Measurements from ENCODE around the gene CHL1. TPM values are rescaled to one million over a fixed set of nuclear protein-coding genes. Genes with fewer than 3 reads are reported as not detected.
A peak's percentile ranks its signal among the peaks of the same experiment; 100 is the strongest.

CHL1 gene
- total RNA-seq, 4 donors from 2014 or later, result 1.6 to 61.1 (median 5.3) TPM

DNA sequence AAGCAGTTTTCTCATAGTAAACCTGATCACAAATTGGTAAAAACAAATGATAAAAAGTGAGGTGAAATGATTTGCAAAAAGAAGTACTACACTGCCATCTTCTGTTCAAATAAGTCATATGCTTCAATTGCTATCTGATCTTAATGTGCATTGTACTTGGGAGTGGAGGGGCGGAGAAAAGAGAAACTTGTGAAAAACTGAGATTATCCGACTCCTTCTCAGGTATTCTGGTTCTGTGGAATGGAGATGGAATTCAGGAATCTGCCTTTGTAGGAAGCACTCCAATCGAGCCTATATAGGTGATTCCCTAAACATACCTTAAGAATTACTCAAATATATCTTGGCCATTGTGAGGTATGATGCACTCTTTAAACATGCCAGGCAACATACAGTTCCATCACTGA lies 180.6 kb downstream of the CHL1 start:
- Histone ChIP-seq H3K27ac (no peak overlapping the region), H3K27me3 (no peaks in the 10 kb centered on the region), H3K4me1 (no peaks in the 10 kb centered on the region), H3K36me3 (no peaks in the 10 kb centered on the region), H3K9me3 (no peaks in the 10 kb centered on the region), H3K4me3 (no peak overlapping the region)
- DNase-seq, result no peak
- TF ChIP-seq, protein P1, sequence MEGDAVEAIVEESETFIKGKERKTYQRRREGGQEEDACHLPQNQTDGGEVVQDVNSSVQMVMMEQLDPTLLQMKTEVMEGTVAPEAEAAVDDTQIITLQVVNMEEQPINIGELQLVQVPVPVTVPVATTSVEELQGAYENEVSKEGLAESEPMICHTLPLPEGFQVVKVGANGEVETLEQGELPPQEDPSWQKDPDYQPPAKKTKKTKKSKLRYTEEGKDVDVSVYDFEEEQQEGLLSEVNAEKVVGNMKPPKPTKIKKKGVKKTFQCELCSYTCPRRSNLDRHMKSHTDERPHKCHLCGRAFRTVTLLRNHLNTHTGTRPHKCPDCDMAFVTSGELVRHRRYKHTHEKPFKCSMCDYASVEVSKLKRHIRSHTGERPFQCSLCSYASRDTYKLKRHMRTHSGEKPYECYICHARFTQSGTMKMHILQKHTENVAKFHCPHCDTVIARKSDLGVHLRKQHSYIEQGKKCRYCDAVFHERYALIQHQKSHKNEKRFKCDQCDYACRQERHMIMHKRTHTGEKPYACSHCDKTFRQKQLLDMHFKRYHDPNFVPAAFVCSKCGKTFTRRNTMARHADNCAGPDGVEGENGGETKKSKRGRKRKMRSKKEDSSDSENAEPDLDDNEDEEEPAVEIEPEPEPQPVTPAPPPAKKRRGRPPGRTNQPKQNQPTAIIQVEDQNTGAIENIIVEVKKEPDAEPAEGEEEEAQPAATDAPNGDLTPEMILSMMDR (IDR thresholded peaks at IDR 0.05), result peak in 4 of 6 experiments; percentile 23 to 34 (median 30)
- TF ChIP-seq POLR2A (IDR thresholded peaks at IDR 0.05), result no peak

DNA sequence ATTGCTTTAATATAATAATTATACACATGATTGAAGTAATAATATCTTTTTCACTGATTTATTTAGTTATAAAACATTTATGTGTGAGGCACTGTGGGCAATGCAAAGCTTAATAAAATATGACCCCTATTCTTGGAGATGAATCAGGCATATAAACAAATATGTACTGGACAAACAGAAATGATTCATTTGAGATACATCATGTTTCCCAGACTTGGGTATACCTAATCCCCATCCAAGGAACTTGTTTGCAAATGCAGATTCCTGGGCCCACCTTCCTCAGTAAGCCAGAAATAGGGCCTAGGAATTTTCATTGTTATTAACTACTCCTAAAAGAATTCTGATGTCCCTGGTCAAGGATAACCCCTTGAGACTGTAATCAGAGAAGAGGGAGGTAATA lies 184.2 kb downstream of the CHL1 start:
- Histone ChIP-seq H3K36me3 (no peaks in the 10 kb centered on the region), H3K9me3 (no peaks in the 10 kb centered on the region), H3K27me3 (no peaks in the 10 kb centered on the region), H3K27ac (no peak overlapping the region), H3K4me3 (no peak overlapping the region), H3K4me1 (no peaks in the 10 kb centered on the region)
- TF ChIP-seq, protein P1 (IDR thresholded peaks at IDR 0.05), result no peak
- no peak for TF ChIP-seq POLR2A (IDR thresholded peaks at IDR 0.05)
- no peak for DNase-seq

DNA sequence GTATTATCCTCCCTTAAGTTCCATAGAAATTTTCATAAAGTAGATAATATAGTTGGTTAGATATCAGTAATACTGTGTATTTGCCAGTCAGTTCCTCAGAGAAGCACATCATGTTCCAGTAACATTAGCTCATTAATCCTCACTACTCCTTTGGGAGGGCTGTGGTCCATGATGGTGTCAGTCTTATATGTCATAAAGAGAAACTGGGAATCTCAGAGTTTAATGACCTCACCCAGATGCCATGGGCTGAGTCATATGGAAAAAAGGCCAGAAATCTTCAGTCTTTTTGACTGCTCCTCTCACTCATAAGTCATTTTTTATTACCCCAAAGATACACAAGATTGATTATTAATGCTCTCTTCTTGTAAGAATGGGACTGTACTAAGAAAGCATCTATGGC lies 188.6 kb downstream of the CHL1 start:
- Histone ChIP-seq H3K9me3 (no peaks in the 10 kb centered on the region), H3K36me3 (no peaks in the 10 kb centered on the region), H3K4me3 (no peak overlapping the region), H3K27ac (no peak overlapping the region), H3K4me1 (no peaks in the 10 kb centered on the region), H3K27me3 (no peaks in the 10 kb centered on the region)
- TF ChIP-seq, protein P1 (IDR thresholded peaks at IDR 0.05), result no peak
- TF ChIP-seq POLR2A (IDR thresholded peaks at IDR 0.05), result no peak
- DNase-seq, result no peak

DNA sequence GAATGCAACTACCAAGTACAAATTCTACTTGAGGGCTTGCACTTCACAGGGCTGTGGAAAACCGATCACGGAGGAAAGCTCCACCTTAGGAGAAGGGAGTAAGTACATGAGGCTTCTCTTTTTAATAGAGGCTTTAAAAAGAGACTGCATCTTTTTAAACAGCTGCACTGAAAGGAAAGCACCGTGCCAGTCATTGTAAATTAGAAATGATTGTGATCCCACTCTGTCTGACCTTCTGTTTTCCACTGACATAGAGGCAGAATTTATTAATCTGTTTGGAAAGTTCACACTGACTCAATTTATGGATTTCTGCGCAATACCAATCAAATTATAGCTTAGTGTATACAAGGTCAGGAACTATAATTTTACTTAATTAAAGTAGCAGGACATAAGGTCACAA lies 198.2 kb downstream of the CHL1 start:
- Histone ChIP-seq H3K4me1 (no peaks in the 10 kb centered on the region), H3K9me3 (no peaks in the 10 kb centered on the region), H3K27ac (no peak overlapping the region), H3K4me3 (no peak overlapping the region), H3K27me3 (no peaks in the 10 kb centered on the region), H3K36me3 (no peaks in the 10 kb centered on the region)
- no peak for TF ChIP-seq POLR2A (IDR thresholded peaks at IDR 0.05)
- TF ChIP-seq, protein P1 (IDR thresholded peaks at IDR 0.05), result no peak
- DNase-seq, result no peak

DNA sequence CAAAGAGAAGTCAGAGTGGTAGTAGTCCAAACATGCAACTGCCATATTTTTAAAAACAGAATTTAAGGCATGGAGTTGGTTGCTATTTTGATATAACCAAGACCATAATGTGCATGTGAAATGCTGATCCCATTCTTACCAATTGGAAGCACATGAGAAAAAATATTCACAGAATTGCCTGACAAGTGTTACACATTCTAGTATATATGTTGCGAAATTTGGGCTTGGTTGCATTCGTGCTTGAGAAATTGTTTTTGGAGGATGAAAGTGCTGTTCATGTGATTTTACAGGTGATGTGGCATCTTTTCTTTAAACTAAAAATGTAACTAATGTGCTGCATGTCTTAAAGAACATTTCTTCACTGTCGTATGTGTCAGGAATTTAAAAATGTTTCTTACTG lies 199.7 kb downstream of the CHL1 start:
- H3K36me3 ChIP-seq, result no peaks in the 10 kb centered on the region
- no peaks in the 10 kb centered on the region for H3K9me3 ChIP-seq
- DNase-seq, result no peak
- no peak overlapping the region for H3K4me3 ChIP-seq
- H3K27me3 ChIP-seq, result no peaks in the 10 kb centered on the region
- H3K27ac ChIP-seq, result no peak overlapping the region
- H3K4me1 ChIP-seq, result no peaks in the 10 kb centered on the region
- TF ChIP-seq, protein P1 (IDR thresholded peaks at IDR 0.05), result no peak
- TF ChIP-seq POLR2A (IDR thresholded peaks at IDR 0.05), result no peak

DNA sequence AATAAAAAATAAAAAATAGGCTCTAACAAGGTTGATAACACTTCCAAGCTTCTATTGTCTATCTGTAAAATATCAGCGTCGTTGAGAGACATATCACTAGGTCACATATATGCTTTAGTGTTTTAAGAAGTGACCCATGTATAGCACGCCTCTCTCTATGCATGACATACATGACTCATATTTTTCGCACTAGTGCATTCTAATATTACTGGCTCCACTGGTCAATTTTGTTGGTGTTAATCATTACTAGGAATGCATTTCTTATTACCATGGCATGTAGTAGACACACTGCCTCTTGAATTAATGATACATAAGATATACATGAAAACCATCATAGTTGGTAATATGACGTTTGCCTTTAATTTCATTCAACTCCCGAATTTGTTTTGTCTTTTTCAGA lies 203.1 kb downstream of the CHL1 start:
- Histone ChIP-seq H3K36me3 (no peaks in the 10 kb centered on the region), H3K4me1 (no peaks in the 10 kb centered on the region), H3K27me3 (no peaks in the 10 kb centered on the region), H3K4me3 (no peak overlapping the region), H3K27ac (no peak overlapping the region), H3K9me3 (no peaks in the 10 kb centered on the region)
- no peak for DNase-seq
- TF ChIP-seq, protein P1 (IDR thresholded peaks at IDR 0.05), result no peak

Data from Peyer's patch (tissue), 4 donors.